GM18520 (cell line): Measurements from ENCODE around the gene KLHDC7B.

ENCODE experiments used
- ATAC-seq: cut with Tn5 transposase; IDR thresholded peaks from one replicate; pipeline ENCODE4 v1.9.1; 2021; ENCODE audit not compliant: unreplicated experiment

Gene KLHDC7B

GRCh38 chr22:50571264-50572175 lies 25.8 kb downstream of the KLHDC7B start:
- no peak for ATAC-seq

GRCh38 chr22:50572965-50573364 lies 27.3 kb downstream of the KLHDC7B start:
- ATAC-seq: no peak

GRCh38 chr22:50573491-50574382 lies 28.0 kb downstream of the KLHDC7B start:
- no peak for ATAC-seq

- ATAC-seq: no peak
Observed at GRCh38 chr22:50574383-50574755, 28.7 kb downstream of the KLHDC7B start.

- ATAC-seq: no peak
Observed at GRCh38 chr22:50575426-50575941, 29.8 kb downstream of the KLHDC7B start.

- no peak for ATAC-seq
Observed at GRCh38 chr22:50576070-50576469, 30.4 kb downstream of the KLHDC7B start.

- ATAC-seq: no peak
Observed at GRCh38 chr22:50576806-50577696, 31.4 kb downstream of the KLHDC7B start.

GRCh38 chr22:50577697-50577986 lies 31.9 kb downstream of the KLHDC7B start:
- ATAC-seq: no peak

GRCh38 chr22:50577987-50578775 lies 32.5 kb downstream of the KLHDC7B start, which contains the start of gene CPT1B:
CPT1B (minus strand) TSS chr22:50578427; CDS start chr22:50577915, 512 bp downstream.
- ATAC-seq: no peak

GRCh38 chr22:50578776-50579310 lies 33.1 kb downstream of the KLHDC7B start:
- no peak for ATAC-seq

- no peak for ATAC-seq
Observed at GRCh38 chr22:50579752-50580151, 34.1 kb downstream of the KLHDC7B start.

- ATAC-seq: no peak
Observed at GRCh38 chr22:50581031-50581949, 35.6 kb downstream of the KLHDC7B start.

GRCh38 chr22:50581950-50582492 lies 36.3 kb downstream of the KLHDC7B start:
- ATAC-seq: no peak

GRCh38 chr22:50582493-50583293 lies 37.0 kb downstream of the KLHDC7B start, which contains the start of gene CHKB:
CHKB (minus strand) TSS chr22:50582849; CDS start chr22:50582781, 68 bp downstream.
- peak; percentile 91 for ATAC-seq

GRCh38 chr22:50583294-50583861 lies 37.7 kb downstream of the KLHDC7B start:
- ATAC-seq: peak; percentile 10

GRCh38 chr22:50584106-50585096 lies 38.7 kb downstream of the KLHDC7B start:
- ATAC-seq: no peak
